NCI-H524 (cell line): ENCODE results near the gene AFDN.

Experiments used
- DNase-seq, 2 experiments: peaks; one replicate each; lab custom pipeline; 2025; lab: John Stamatoyannopoulos, UW

AFDN gene

DNA sequence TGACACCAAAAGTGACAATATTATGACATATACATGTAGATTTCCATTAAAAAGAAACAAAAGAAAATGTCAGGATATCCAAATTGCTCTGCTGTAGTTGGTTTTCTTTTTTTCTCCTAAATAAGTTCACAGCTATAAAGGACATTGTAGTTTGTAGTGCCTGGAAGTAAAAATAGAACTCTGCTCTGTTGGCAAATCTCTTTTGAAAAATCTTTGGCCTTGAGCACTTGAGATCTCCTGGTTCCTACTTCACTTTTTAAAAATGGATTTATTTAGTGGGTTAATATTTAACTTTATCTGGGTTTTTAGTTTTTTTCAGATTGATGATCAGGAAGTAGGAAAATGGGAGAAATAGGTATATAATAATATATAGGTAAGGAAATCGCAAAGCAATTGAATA lies 52.9 kb downstream of the AFDN start:
- DNase-seq = no peak

DNA sequence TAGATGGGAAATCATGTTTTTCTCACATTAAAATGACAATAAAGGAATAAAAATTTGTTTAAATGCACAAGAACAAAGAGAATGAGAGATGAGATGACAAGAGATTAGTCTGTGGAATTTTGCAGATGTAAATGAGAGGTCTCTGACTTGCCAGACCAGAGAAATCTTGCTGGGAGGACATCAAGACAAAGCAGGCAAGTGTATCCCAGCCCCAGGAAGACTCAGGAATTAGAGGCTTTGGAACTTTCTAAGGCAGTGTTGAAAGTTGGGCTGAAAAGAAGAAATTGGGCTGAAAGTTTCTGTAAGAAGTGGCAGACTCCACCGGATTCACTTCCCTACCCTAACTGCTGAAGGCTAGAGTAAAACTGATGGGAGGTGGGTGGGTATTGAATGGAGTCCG lies 54.6 kb downstream of the AFDN start:
- DNase-seq = no peak

DNA sequence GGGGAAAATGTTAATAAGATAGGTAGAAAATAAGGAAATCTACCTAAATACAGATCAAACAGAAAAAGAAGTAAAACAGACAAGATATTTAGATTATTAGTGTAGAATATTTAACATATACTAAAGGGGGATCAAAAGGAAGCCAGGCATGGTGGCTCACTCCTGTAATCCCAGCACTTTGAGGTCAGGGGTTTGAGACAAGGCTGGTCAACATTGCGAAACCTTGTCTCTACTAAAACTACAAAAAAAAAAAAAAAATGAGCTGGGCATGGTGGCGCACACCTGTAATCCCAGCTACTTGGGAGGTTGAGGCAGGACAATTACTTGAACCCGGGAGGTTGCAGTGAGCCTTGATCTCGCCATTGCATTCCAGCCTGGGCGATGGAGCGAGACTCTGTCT lies 55.5 kb downstream of the AFDN start:
- DNase-seq = no peak

DNA sequence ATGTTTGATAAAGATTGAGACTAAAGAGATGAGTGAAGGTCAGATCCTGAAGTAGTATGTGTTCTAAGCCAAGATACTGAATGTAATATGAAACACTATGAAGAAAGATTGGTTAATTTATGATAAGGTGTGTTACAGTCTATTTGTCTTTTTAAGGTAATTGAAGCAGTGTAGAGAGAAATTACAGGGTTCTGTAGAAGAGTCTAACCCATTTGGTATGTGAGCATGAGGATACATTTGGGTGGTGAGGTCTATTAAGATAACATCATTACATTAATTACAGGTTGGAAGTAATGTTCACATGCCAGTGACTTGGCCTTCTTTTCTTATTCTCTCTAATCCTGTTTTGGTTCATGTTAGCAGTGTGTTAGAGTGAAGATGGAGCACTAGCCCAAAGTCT lies 61.4 kb downstream of the AFDN start:
- DNase-seq = no peak

DNA sequence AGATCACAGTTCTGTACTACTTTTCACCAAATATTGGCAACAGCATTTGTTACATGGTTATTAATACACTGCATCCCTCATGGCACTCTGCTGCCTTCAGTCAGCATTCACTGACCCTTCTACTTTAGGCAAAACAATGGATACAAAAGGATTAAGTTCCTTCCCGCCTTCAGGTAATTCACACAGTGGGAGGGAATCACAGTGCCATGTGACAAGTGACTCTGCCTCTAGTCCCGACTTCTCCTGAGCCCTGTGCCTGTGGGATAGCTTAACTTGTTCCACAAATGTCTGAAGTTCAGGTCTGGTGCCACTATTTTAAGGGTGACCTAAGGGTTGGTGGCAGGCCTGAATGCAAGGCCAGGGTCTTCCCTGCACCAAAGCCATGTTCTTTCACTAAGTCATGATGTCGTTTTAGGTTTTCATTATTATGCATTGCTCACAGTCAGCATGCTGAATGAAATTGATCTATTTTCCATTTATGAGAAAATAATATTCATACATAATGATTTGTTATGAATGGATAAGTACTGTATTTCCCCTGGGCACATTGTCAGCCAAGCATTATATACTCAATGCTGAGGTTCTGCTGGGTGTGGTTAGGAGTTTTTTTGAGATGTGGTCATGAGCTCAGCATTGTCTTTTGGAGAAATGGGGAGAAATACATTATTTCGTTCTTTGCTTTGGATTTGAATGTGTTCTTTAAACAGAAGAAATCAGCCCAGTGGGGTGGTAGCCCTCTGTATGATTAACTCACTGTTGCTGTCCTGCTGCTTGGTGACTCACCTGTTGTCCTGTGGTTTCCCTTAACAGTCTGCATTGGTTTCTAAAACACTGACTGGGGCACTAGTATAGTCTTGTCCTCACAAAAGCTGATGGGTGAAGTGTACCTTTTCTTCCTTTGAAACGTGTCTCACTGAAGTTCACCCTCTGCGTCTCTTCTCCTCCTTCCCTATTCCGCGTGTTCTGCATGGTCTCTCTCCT lies 66.4 kb downstream of the AFDN start:
- DNase-seq = no peak

DNA sequence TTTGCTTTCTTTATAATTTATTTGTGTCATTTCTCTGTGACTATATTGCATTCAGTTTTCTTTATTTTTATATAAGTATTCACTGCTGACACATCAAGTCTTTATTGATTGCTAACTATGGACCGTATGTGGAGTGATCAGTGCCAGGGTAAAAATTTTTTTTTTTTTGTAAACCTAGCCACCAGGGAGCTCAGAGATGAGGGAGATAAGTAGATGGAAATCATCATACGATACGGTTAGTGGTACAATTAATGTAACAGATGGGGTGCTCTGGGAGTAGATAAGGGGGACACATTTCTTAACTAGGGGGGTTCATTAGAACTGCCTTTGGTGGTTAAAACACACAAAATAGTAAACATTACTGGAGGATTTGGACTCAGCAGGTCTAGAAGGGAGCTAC lies 68.3 kb downstream of the AFDN start:
- DNase-seq = no peak

DNA sequence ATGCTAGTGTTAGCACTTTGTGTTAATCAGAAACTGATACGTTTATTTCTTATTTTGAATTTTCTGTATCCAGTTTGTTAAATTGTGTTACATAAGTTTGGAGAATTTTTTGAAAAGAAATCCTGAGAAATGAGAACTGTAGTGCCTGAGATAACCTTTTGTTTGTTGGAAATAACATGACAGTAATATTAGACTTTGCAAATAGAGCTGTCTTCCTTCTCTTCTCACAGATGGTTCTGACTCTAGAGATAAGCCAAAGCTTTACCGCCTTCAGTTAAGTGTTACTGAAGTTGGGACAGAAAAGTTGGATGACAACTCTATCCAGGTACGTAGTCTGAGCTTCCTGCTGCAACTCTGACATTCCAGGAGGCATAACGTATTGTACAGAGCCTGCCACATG lies 69.9 kb downstream of the AFDN start:
- no peak for DNase-seq

DNA sequence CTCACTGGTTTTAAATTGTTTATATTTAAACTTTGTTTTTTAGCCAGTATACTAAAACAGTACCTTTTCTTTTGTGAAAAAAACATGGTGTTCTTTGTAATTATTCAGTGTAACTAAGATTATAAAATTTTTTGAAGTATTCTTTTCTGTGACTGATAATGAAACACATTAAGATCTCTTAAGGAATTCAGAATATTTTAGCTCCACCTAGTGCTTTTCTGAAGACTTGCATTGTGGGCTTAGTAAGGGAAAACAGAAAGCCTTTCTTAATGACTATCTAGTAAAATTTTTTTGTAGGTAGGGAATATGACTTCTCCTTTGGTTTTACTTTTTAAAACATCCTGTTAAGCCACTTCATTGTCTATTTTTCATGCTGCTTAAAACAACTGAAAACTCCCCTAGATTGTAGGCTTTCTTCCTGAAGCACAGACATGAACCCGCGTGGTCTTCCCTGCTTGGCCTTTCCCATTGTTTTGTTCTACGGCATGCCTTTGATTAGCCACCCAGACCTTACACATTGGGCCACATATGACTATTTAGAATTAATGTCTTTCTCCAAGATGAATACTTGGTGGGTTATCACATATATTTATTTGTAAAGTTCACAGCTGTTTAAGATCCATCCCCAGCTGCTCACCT lies 72.1 kb downstream of the AFDN start:
- peak; percentile 3 to 64 for DNase-seq

DNA sequence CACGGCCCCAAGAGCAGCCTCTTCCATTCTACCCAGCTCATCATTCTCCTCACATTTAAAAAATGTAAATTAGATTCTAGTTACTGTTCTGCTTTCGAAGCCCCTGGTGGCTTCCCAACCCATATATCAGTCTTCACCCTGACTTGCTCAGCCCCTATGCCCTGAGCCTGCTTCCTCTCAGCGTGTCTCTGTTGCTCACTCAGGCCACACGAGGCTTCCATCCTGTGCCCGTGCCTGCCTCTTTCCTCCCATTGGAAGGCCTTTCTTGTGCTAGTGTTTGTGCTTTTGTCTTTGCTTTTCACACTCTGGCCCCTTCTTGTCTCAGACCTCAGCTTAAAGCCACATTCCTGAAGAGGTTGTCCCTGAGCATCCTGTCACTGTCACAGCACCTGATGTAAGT lies 78.1 kb downstream of the AFDN start:
- DNase-seq = no peak

DNA sequence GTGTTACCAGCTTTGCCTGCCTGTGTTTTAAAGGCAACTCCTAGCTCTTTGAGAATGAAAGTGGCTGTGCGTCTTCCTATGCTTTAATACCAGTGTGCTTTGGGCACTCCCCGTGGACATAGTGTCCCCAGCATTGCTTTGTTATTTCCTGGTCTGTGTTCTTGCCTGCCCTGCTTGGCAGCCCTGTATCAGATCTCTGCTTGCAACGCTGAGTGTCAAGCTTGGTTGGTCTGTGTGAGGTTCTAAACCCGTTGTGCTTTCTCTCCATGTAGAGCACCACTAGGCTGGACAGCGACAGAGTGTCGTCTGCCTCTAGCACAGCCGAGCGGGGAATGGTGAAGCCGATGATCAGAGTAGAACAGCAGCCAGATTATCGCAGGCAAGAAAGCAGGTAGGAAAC lies 80.2 kb downstream of the AFDN start:
- DNase-seq = no peak

DNA sequence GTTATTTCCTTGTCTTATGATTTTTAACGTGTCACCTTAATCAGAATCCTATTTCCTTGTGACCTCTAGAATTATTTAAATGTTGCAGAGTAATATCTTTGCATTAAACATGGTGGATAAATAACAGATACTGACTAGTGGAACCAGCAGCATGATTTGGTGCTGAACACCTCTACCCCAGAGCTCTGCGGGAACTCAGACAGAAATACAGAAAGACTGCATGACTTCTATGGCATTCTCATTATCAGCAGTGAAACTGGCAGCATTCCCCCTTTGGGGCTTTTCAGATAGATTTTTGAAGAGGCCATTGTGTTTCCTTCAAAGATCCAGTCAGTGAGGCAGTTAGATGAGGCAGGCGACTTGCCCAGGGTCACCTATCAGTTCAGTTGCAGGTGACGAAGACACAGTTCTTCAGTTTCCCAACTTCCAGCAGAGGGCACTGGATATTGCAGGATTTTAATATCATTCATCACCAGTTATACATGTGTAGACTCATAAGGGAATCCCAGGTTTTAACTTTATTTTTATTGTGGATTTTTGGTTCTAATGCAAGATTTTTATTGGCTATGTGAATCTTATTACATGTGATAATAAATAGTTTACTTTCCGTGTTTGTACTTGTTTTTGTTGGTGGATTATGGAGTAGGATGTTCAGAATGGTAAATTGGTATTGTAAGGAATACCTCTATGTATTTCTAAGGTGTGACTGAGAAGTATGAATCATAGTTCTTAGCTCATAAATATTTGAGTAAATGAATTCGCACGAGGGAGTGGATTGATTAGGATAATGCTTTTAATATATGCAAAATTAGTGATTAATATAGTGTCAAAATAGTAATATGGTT lies 81.3 kb downstream of the AFDN start:
- DNase-seq = peak; percentile 11 to 33

DNA sequence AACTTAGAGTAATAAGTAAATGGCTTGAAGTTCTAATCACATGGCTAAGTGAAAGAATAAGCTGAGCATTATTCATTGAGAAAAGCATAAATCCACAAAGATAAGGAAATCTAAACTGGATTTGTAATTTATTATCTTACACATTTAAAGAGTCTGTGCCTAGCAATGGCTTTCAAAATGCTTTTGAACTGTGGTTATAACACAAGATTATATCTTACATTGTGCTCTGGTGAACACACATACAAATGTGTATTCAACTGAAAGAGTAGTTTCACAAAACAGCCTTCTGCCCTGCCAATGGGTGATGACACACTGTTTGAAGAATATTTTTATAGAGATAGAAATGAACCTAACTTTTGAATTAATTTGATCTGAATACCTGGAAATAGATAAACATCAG lies 83.3 kb downstream of the AFDN start:
- no peak for DNase-seq

DNA sequence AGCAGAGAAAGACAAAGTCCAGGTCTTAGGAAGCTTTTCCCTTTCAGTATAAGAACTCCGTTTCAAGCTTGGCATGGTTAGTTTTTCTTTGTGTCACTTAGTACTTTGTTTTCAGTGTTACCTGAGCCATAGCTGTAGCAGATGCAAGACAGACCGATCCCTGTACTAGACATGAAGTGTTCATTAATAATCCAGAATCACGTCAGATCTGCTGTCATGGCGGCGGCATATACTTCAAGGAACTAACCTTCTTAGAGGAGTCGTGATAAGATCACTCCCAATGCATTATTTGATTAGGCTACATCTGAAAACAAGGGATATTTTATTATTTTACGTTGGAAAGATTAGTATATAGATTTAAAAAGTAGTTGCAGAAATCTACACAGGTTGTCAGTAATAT lies 83.9 kb downstream of the AFDN start:
- DNase-seq = no peak

DNA sequence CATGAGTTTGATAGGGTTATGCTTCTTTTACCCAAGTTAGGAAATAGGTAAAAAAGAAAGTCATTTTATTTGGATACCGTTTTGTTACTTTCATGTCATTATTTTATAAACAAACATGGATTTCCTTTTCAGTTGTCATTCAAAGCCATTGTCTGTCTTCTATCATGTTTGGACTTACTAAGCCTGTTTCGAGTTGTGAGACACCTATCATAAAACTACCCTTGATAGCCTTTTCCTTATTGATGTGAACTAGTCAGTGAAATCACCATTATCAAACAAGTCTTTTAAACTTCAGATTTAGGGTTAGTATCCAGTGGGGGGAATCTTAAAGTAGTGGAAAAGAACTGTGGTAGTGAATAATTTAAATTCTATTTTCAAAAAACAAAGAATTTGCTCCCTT lies 85.8 kb downstream of the AFDN start:
- DNase-seq = no peak

DNA sequence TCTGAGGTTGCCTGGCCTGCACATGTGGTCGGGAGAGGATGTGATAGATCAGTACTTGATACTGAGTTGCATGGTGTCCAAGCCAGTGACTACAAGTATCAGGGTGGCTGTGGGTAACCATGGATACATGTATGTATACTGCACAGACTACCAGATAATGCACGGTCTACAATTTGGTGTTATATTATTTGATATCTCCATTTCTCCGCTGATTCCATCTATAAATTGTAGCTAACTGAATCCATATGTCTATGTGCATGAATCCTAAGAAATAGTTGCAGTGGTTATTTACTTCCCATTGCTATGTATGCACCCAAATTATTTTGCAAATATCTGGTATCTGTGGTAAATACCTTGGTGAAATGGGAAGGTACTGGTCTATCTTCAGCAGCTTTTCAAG lies 87.0 kb downstream of the AFDN start:
- DNase-seq = no peak

DNA sequence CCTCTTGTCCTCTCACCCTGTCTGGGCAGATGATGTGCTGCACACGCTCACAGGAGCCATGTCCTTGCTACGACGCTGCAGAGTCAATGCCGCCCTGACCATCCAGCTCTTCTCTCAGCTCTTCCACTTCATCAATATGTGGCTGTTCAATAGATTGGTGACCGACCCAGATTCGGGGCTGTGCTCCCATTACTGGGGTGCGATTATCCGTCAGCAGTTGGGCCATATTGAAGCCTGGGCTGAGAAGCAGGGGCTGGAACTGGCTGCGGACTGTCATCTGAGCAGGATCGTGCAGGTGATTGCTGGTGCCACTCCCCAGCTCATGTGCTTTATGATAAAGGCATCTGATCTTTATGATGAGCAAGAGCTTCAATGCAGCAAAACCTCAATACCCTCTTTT lies 88.4 kb downstream of the AFDN start:
- DNase-seq = no peak

DNA sequence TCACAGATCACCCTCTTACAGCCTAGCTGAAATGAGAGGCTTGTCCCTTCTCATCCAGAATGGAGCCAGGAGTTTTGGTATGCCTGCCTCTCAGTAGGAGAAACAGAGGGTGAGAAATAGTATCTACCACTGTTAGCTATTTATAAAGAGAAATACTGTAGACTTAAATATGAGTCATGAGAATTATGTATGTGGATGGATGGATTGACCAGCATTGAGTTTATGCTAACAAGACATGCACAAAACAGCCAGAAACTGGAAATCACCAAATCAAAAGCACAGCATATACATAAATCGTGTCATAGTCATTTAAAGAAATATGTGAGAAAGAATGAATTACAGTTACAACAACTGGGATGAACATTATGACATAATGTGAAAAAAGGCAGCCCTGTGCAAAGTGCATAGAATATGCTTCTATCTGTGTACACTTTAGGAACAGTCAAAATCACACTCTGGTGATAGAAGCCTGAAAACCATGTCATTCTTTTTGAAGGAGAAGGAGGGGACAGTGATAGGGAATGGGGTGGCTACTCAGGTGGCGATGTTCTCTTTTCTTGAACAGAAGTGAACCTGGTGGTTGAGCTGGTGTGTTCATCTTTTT lies 90.9 kb downstream of the AFDN start:
- no peak for DNase-seq

DNA sequence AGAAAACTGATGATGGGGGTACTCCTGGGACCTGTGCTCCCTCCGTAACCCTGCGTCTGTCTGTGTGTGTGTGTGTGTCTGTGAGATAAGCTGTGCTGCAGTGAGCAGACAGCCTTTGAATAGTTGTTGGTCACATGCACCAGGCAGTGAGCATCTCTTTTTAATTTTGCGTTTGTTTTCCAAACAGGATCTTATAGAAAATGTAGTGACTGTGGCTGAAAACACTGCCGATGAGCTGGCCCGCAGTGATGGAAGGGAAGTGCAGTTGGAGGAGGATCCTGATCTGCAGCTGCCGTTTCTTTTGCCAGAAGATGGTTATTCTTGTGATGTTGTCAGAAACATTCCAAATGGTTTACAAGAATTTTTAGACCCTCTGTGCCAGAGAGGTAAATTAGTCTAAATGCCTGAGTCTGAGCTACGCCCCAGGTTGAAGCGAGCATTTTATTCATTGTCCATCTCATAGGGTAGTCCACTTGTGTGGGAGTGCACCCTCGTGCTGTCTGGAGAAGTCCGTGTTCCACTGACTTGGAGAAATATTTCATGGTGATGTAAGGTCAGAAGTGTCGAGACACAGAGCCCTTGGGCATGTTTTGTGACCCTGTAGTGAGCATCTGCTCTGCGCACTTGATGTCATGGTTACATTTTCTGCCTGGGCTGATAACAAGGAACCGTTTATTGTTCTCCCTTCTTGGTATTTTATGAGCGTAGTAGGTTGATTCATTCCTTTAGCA lies 92.0 kb downstream of the AFDN start:
- no peak for DNase-seq

DNA sequence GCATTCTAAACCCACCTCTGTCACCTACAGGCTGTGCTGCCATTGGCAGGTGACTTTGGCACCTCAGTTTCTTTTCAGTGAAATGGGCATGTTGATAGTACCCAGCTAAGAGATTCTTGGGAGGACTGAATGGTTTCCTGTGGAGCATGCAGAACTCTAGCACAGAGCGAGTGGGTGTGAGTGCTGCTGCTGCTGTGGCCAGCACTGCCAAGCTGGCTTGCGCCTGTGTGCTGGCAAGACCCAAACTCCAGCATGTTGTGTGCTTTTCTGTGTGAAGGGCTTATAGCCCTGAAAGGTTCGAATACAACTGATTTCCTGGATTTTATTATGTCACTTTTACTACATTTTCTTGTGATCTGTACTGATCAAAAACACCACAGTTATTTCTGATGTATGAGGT lies 92.6 kb downstream of the AFDN start:
- no peak for DNase-seq

DNA sequence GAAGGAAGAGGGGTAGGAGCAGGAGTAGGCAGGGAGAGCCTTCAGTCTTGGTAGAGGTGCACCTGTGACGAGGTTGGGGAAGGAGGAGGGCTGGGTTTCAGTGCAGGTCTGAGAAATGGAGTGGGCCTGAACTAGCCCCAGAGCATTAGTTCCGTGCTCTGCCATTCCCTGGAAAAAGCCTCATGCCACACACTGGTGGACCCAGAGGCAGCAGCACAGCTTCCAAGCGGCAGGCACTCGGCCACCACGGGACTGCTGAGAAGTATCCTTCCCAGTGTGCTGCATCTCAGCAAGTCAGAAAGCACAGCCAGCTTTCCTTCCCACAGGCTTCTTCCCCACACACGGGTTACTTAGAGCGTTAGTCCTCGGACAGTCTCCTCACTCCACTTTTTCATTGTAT lies 93.5 kb downstream of the AFDN start:
- DNase-seq = no peak

DNA sequence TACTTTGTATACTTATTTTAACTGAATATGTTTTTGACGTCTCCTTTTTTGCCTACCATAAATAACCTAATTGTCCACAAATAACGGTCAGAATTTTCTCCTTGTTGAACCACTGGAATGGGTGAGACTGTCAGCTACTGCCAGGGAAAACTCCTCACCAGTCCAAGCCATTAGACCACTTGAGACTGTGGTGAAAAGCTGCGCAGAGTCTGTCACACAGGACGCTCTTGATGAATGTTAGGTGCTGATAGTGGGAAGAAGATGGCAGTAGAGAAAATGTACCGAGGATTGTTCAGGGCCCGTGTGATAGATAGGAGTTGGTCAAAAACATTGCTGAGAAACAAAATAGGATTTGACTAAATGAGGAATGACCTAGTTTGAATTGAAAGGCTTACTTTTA lies 95.1 kb downstream of the AFDN start:
- DNase-seq = no peak

DNA sequence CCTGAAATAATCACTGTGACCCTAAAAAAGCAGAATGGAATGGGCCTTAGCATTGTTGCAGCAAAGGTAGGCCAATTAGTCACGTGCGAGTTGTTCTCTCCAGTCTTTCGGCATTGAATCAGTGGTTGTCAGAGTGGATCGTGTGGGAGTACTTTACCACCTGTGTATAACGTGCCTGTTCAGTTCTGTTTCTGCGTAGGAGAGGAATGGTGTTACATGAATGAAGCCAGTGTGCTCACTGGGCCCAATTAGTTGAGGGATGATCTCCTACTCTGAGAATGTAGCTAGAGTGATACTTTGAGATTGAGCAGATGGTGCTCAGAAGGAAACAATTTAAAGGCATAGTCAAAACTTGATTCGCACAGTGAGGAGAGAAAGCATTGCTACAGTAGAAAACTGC lies 98.3 kb downstream of the AFDN start:
- DNase-seq = no peak
